MCF 10A (cell line): ENCODE results near the gene MARK3. TPM values are rescaled to one million over a fixed set of nuclear protein-coding genes. Genes with fewer than 3 reads are reported as not detected.

ENCODE experiments used
- BruUV-seq: library from RNA; stranded (reverse); fragments of 400-500 nt; replicated peaks from 2 replicates; lab custom pipeline; 2021; lab: Mats Ljungman, UMichigan
- CTCF ChIA-PET: fragments of 300-600 bp; sonication (Branson Sonifier 250); formaldehyde crosslinking; extraction: SDS; loops from one replicate; lab custom pipeline; 2021; ENCODE audit warnings: antibody characterized with exemption, inconsistent platforms; lab: Yijun Ruan, JAX
- POLR2A ChIA-PET: fragments of 300-600, 350-650 bp; sonication (Branson Sonifier 250); formaldehyde crosslinking; extraction: SDS; loops from one replicate; lab custom pipeline; 2020; ENCODE audit warnings: antibody characterized with exemption, inconsistent platforms; lab: Yijun Ruan, JAX
- DNase-seq: peaks from one replicate; pipeline ENCODE4 v3.0.0-alpha.2; 2018; ENCODE audit not compliant: unreplicated experiment
- H3K27ac Mint-ChIP-seq: one replicate; pipeline ENCODE4 v1.8.0; 2022; ENCODE audit warnings: mild to moderate bottlenecking, low read depth, mixed read lengths; ENCODE audit not compliant: unreplicated experiment
- H3K27me3 Mint-ChIP-seq: one replicate; pipeline ENCODE4 v1.8.0; 2022; ENCODE audit warnings: mixed read lengths; ENCODE audit not compliant: insufficient read depth, unreplicated experiment
- H3K36me3 Mint-ChIP-seq: one replicate; pipeline ENCODE4 v1.8.0; 2022; ENCODE audit warnings: mild to moderate bottlenecking, moderate library complexity, mixed read lengths; ENCODE audit not compliant: insufficient read depth, unreplicated experiment
- H3K4me1 Mint-ChIP-seq: one replicate; pipeline ENCODE4 v1.8.0; 2022; ENCODE audit warnings: mixed read lengths; ENCODE audit not compliant: insufficient read depth, unreplicated experiment
- H3K4me3 Mint-ChIP-seq: one replicate; pipeline ENCODE4 v1.8.0; 2022; ENCODE audit warnings: mild to moderate bottlenecking, moderate library complexity, mixed read lengths; ENCODE audit not compliant: unreplicated experiment
- H3K9me3 Mint-ChIP-seq: one replicate; pipeline ENCODE4 v1.8.0; 2022; ENCODE audit warnings: mixed read lengths; ENCODE audit not compliant: unreplicated experiment
- intact Hi-C: fragments of 100-400 bp; cut with micrococcal nuclease; formaldehyde crosslinking; loops from 2 replicates; pipeline ENCODE4 v1.14.1; 2022
- total RNA-seq: library from RNA; stranded (reverse); gene quantifications from 2 replicates; pipeline ENCODE4 v1.2.3, GENCODE V29; 2022
- TF ChIP-seq, protein P1 (sequence below): fragments of 200-600 bp; IDR thresholded peaks from one replicate; pipeline ENCODE4 v1.8.0; 2022; ENCODE audit warnings: antibody characterized with exemption, mild to moderate bottlenecking; ENCODE audit not compliant: unreplicated experiment

MARK3 gene
- total RNA-seq, 1 experiment from 2014 or later: 130 TPM

- peak; percentile 47 for DNase-seq
- H3K4me3 Mint-ChIP-seq: no peak overlapping the region
Observed at GRCh38 chr14:103402695-103403094, 17.5 kb downstream of the MARK3 start.

DNA sequence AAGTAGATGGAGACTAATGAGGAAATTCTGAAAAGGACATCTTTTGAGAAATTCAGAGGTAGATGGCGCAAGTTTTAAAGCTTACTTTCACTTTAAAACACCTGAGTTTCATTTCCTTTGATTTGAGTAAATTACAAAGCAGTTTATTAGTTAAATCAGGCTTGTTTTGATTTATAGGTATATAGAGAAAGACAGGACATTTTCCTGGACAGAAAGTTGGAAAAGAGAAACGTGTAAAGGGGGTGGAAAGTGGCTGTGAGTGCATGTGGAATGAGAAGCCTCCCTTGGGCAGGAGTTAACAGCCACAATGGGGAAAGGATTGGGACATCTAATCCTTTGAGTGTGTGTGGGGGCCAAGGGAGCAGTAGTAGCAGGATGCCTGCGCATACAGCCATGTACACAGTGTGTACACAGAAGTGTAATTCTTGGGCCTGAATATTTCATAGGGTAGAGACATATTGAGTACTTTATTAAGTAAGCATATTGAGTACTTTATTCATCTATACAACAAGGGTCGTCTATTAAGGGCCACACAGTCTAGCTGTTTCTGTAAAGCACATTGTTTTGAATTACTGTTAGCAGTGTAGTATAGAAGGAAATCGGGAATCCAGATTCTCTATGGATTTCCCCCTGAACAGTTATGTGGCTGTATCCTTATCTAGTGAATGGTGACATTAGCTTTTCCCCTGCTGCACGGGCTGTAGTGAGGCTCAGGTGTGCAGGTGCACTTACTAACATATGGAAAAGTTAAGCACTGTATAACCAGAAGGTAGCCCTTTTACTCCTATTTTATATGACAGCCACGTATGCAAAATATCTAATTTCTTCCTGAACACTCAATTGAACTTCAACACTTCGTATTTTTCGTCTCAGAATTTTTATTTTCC lies 19.1 kb downstream of the MARK3 start:
- no TSS peak for BruUV-seq
- intact Hi-C loops: no loop called here
- peak overlapping the region; percentile 54 for H3K4me3 Mint-ChIP-seq
- TF ChIP-seq, protein P1, sequence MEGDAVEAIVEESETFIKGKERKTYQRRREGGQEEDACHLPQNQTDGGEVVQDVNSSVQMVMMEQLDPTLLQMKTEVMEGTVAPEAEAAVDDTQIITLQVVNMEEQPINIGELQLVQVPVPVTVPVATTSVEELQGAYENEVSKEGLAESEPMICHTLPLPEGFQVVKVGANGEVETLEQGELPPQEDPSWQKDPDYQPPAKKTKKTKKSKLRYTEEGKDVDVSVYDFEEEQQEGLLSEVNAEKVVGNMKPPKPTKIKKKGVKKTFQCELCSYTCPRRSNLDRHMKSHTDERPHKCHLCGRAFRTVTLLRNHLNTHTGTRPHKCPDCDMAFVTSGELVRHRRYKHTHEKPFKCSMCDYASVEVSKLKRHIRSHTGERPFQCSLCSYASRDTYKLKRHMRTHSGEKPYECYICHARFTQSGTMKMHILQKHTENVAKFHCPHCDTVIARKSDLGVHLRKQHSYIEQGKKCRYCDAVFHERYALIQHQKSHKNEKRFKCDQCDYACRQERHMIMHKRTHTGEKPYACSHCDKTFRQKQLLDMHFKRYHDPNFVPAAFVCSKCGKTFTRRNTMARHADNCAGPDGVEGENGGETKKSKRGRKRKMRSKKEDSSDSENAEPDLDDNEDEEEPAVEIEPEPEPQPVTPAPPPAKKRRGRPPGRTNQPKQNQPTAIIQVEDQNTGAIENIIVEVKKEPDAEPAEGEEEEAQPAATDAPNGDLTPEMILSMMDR: no peak
- H3K27me3 Mint-ChIP-seq: no peaks in the 10 kb centered on the region
- peaks cover 41% of the 10 kb centered on the region for H3K36me3 Mint-ChIP-seq
- H3K27ac Mint-ChIP-seq: peak overlapping the region; percentile 18
- ChIA-PET CTCF (interaction anchor here (4.4 kb wide), 1 partner anchor 12 kb away, joined by 38 read pairs; no protein-coding TSS in a partner anchor), POLR2A (interaction anchor here (0.6 to 2.0 kb wide), 9 partner anchors 8 to 158 kb away, joined by 3 to 7 read pairs (median 3); partner anchors contain the start of genes BAG5, COA8 and EIF5)
- H3K4me1 Mint-ChIP-seq: peaks cover 31% of the 10 kb centered on the region
- DNase-seq: no peak
- H3K9me3 Mint-ChIP-seq: no peaks in the 10 kb centered on the region

More at GRCh38 chr14:103402695-103403094, 17.5 kb downstream of the MARK3 start:
- POLR2A ChIA-PET: interaction anchor here (0.7 to 2.0 kb wide), 6 partner anchors 9 to 335 kb away, joined by 3 to 7 read pairs (median 3); partner anchors contain the start of gene EIF5
- intact Hi-C loops: no loop called here
- Mint-ChIP-seq H3K36me3 (peaks cover 33% of the 10 kb centered on the region), H3K27me3 (no peaks in the 10 kb centered on the region), H3K9me3 (no peaks in the 10 kb centered on the region), H3K27ac (no peak overlapping the region), H3K4me1 (peaks cover 44% of the 10 kb centered on the region)
- TF ChIP-seq, protein P1: no peak
- CTCF ChIA-PET: interaction anchor here (4.4 kb wide), 1 partner anchor 10 kb away, joined by 38 read pairs; no protein-coding TSS in a partner anchor
- no TSS peak for BruUV-seq

DNA sequence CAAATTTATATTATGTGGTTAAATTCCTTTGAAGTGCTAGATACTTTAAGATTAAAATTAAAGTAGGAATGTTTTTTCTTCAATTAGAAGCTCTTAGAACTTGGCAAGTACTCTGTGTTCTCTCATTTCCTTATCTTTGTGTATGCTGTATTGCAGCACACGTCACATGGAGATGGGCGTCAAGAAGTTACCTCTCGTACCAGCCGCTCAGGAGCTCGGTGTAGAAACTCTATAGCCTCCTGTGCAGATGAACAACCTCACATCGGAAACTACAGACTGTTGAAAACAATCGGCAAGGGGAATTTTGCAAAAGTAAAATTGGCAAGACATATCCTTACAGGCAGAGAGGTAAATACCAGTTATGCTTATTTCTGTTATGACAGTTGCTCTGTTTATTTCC lies 19.7 kb downstream of the MARK3 start:
- Mint-ChIP-seq H3K27me3 (no peaks in the 10 kb centered on the region), H3K36me3 (peaks cover 43% of the 10 kb centered on the region), H3K4me1 (peaks cover 31% of the 10 kb centered on the region), H3K9me3 (no peaks in the 10 kb centered on the region), H3K4me3 (no peak overlapping the region), H3K27ac (no peak overlapping the region)
- TF ChIP-seq, protein P1: no peak
- POLR2A ChIA-PET: interaction anchor here (0.6 to 1.5 kb wide), 5 partner anchors 11 to 158 kb away, joined by 3 to 7 read pairs (median 3); partner anchors contain the start of genes BAG5 and COA8
- CTCF ChIA-PET: interaction anchor here (4.4 kb wide), 1 partner anchor 13 kb away, joined by 38 read pairs; no protein-coding TSS in a partner anchor
- DNase-seq: no peak
- intact Hi-C loops: no loop called here
- BruUV-seq: no TSS peak
